ENCODE data around the gene VLDLR.
"Not testable (repeated sequence)": the region's sequence is repeated elsewhere in the genome, so short reads cannot be mapped to it uniquely, and the experiment has no call there.

The VLDLR gene

DNA sequence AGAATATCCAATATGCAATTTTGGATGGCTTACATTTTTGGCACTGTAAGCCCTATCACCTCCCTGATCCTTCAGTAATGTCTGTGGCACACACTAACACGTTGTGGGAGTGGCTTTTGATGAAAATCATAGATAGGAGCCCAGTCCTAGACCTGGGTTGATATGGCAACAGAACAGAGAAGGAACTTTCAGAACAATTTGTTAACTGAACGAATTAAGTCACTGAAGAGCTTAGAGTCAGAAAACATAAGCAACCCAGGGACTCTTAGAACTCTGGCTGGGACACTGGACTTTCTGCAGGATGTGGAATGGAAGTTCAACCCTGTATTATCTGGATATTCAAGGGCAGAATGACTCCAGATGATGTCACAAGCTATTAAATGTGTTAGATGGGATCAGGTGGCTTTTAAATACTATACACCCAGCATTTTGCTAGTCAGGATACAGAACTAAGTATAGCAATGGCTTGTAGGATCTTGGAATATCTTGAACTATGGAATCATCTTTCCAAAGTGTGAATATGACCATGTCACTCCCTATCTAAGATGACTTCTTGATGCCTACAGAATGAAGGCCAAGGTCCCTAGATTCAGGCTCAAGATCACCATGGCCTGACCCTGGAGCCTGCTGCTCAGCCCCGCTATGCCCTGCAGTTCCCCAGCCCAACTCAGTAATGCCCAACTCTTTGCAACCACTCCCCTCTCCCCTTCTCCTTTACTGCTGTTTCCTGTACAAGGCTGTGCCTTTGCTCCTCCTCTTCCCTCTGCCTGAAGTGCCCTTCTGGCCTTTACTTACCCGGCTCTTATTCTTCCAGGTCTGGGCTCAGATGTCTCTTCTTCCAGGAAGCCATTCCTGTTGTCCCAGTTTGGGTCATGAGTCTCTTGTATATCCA lies 42.8 kb downstream of the VLDLR start:
- no peak for DNase-seq

DNA sequence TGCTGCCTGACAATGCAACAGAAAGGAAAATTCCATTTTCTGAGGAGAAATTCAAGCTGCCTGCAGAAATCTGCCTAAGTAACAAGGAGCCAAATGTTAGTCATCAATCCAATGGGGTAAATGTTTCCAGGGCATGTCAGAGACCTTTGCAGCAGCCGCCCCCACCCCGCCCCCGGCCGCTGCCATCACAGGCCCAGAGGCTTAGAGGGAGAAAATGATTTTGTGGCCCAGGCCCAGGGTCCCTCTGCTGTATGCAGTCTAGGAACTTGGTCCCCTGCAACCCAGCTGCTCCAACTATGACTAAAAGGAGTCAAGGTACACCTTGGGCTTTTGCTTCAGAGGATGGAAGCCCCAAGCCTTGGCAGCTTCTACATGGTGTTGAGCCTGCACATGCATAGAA lies 45.0 kb downstream of the VLDLR start:
- no peak for DNase-seq

DNA sequence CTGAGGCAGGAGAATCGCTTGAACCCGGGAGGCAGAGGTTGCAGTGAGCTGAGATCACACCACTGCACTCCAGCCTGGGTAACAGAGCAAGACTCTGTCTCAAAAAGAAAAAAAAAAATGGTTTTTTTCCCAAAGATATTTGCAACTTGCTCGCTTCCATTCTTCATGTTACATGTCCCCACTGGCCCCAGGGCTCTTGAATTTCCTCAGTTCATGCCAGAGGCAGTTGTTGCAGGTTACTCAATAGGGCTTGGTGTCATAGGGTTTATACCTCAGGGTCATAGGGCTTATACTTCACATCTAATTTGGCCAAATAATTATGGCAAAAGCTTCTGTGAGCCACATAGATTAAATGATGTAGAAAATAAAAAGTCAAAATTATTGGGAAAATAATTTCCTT lies 51.6 kb downstream of the VLDLR start:
- no peak for DNase-seq

DNA sequence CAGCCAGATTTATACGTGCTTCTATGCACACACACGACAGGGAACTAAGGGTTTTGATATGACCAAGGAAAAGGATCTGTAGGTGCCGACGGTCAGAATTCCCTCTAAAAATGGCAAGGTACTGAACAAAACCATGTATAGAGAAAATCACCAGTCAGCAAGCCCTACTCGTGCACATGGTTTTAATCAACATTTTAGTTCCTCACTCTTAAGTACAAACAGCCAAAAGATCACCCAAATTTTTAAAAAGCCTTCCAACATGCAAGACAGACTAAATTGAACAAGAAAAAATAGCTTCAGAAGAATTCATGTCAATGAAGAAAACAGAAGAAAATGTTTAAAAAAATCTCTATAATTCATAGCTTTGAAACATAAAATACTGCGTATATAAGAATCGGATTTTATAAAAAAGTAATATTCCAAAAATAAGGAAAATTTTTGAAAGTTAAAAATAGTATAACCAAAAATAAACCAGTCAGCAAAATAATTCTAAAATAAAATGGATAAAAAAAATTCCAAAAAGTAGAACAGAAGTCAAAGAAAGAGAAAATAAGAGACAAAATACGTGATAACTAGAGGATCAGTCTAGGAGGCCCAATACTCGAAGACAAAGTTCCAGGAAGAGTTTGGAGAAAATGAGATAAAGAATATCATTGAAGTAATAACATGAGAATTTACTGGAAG lies 52.7 kb downstream of the VLDLR start:
- no peak for DNase-seq

DNA sequence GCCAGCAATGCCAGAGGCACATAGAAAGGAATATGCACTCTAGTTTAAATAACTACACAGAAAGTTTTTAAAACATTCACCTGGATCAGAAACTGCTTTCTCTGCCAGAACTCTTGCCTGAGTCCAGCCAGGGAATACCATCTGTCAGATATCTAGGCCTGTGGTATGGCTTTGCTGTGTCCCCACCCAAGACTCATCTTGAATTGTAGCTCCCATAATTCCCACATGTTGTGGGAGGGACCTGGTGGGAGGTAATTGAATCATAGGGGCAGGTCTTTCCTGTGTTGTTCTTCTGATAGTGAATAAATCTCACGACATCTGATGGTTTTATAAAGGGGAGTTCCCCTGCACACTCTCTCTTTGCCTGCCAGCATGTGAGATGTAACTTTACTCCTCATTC lies 54.2 kb downstream of the VLDLR start:
- no peak for DNase-seq

DNA sequence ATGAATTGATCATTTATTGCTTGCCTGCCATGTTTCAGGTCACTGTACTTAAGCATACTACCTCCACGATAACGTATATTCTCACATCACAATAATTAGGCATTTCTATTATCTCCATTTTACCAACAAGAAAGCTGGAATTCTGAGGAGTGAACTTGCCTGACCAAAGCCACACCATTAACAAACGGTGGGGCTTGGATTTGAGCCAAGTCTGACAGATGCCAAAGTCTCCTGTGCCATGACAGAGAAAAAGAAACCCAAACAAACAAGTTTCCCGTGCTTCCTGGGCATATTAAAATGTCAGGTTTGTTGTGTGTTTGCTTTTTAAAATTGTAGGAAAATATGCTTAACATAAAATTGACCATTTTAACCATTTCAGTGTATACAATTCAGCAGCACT lies 54.9 kb downstream of the VLDLR start:
- no peak for DNase-seq

DNA sequence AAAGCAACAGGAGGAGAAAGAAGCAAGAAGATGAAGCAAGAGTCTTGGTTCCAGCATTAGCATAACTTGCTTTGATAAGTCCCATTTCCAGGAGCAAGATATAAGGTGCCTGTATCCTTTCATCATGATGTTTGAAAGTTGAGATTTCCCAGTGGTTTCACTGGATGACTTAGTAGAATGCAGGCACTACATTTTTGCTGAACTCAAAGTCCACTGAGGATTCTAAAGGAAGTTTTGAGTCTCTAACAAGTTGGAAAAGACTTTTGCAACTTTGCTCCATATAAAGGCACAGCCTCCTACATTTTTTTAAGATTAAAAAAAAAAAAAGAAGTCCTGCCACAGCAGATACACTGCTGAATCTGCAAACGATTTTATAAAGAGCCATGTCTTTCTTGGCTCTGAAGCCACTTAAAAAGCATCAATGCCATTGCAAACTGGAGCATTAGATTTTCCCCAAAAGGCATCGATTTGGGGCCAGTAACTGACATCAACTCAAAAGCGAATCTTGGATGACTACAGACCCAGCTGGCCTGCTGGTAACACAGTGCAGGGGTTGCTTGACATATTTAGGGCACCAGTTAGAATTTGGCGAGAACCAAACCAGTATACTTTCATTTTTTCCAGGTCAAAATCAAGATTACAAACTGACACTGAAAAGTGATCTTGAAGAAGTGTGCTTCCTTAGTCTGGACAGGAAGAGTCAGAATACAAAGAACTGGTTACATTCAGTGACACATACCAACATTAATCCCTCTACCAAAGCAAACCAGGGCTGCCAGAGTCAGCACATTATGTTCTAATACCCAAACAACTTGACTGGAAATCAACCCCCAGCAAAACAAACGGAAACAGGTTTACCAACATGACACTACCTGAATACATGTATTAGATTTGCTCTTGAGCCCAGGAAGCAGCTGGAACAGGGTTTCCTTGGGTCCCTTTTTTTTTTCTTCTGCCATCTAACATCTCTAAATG lies 56.6 kb downstream of the VLDLR start:
- DNase-seq = no peak

DNA sequence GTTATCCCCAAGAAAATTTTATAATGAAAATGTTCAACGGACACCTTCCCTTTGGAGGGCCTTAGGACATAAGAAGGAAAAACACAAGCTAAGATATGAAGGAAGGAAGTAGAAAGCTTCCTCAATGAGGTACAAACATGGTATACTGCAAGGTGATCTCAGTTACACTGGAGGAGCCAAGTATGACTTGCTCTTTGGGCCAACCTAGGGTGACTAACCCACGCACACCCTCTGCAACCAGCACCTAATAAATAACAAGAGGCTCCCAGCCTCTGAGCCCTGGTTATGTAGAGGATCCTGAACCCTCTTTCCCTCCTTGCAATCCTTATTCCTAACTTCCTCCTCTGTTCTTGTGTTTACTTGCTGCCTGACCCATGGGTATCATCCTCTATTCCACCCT lies 57.4 kb downstream of the VLDLR start:
- no peak for DNase-seq

DNA sequence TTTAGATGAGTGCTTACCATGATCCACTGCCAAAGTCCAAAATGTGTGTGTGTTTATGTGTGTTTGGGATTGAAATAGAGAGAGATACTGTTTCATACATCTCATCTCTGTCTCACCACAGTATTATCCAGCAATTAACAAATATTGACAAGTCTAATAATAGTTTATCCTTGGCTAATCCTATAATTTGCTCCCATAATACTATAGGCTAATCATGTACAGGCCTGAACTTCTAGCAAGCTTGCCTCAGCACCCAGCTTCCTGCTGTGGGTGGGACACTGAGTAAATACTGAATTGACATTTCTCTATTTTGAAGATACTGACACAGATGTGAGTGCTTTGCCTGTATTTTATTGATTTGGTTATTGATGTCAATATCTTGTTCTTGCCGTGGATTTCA lies 60.4 kb downstream of the VLDLR start:
- no peak for DNase-seq

DNA sequence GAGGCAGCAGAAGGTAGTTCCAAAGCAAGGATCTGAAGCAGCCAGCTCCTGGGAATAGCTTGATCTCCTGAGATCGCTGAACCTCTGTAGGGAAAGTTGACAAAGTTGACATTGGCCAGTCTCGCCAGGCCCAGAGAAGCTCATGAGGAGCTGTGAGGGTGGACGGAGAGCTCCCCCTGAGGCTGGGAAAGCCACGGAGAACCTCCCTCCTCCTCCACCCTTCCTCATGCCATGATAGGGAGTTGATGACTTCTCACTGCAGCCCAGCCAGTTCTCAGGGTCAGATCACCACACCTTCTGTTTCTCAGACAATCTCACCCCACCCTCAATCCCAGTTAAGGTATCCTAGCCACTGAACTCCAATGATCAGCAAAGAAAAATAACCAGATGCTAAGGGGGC lies 65.3 kb downstream of the VLDLR start:
- DNase-seq = no peak

DNA sequence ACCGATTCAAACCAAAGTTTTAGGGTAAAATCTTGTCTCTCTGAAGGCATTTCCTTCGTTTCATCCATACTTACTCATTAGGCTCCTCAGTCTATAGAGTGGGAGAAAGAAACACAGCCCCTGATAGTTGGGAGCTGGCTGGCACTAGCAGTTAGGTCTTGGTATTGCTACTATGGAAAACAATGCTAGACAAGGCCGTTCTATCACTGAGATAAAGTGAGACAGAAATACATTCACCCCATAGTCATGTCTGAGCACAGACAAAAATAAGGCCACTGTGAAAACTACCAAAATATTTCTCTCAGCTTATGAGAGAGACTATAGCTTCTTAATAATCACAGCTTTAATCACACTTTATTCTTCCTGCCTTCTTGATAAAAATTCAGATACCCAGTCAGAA lies 67.0 kb downstream of the VLDLR start:
- DNase-seq = no peak

DNA sequence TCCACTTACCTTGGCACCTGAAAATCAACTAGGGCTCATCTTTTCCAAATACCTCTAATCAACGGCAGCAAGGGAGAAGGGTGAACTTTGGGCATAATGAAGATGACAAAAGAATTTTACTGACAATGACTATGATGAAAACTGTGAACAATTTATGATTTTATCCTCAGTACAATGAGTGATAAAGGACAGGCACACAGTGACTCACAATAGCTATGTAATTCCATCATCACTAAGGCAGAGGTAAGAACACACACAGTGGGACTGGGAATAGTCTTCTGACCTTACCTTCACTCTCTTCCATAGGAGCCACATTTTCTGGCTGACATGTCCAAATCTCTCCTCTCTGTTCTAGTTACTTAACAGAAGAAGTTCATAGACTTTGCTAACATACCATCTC lies 69.6 kb downstream of the VLDLR start:
- DNase-seq = no peak

DNA sequence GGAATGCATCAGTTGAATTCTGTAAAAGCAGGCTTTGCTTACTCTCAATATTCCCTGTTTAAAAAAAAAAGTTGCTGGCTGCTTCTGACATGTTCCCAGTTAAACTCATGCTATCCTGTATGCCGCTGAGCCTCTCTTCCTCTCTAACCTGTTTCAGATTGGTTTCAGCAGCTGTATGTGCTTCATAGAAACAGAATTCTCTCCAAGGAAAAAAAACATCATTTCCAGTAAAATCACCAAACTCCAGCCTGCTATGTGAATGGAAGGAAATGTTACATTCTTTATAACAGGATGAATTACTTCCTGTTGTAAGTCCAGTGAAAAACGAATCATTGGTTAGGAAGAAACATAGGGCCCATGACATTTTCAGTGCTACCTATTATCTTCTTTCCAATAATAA lies 70.0 kb downstream of the VLDLR start:
- no peak for DNase-seq

DNA sequence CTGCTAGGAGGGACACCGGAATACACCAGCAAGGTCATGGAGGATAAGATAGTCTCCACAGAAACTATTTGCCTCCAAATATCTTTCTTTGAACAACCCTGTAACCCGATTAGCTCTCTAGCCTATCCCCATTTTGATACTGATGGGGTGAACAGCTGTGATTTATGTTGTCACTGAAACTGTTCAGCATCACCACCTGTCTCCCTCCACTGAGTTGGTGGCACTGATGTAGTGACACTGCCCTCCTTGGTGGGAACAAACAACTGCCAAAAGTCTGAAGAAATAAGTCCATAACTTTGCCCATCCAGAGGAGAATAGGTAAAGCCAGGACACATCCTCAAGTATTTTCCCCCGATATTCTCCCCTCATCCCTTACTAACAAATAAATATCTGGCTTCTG lies 71.5 kb downstream of the VLDLR start:
- no peak for DNase-seq

DNA sequence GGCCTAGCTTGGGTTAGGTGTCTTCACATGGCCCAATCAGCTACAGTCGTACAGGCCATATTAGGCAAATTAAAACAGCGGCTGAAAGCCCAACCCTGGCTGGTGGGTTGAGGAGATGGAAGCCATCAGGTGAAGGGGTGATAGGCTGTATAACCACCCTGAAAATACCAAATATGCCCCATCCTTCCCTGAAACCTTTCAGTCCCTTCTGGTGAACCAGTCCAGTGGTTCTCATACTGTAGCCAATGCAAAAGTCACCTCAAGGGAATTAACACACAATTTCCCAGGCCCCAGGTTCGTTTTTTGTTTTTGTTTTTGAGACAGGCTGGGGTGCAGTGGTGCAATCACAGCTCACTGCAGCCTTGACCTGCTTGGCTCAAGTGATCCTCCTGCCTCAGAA lies 75.9 kb downstream of the VLDLR start:
- no peak for DNase-seq

DNA sequence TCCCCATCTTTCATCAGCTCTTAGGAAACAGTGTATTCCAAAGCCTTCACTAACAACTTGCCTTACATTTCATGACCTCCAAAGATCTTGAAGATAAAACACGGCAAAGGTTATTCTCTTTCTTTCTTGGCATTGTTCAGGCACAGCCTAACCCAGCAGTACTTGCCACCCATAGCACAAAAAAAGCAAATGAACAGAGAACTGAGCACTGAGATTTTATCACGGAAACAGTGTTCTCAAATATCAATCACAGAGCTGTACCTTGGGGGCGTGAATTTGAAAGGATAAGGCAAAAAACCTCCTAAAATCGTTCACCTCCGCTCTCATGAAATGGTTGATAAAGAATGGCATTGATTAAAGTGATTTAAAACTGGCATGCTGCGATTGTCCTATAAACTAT lies 78.8 kb downstream of the VLDLR start:
- no peak for DNase-seq

DNA sequence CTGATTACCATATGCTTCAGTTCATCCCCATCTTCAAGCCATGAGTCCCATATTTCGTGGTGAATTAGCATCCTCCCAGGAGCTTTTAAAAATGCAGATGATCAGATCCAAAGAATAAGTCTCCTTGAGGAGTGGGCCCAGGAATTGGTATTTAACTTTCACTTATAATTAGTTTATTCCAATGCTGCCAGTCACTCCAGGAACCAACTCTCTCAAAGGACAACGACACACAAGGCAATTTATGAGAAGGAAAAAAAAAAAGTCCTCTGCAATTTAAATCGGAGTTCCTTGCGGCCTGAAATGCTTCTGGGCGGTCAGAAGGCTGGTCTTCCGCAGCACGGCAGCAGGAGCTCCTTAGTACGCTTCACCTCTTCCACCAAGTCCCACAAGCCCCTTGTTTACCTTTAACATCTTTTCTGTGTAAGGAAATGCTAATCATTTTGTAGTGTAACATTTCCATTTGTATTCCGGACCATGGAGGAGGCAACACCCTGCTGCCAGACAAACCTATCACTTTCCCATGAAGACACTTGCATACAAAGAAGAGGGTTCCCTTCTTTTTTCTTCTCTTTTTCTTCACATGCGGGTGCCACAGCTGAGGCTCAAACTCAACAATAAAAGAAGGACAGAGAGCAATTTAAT lies 79.4 kb downstream of the VLDLR start:
- DNase-seq = no peak

DNA sequence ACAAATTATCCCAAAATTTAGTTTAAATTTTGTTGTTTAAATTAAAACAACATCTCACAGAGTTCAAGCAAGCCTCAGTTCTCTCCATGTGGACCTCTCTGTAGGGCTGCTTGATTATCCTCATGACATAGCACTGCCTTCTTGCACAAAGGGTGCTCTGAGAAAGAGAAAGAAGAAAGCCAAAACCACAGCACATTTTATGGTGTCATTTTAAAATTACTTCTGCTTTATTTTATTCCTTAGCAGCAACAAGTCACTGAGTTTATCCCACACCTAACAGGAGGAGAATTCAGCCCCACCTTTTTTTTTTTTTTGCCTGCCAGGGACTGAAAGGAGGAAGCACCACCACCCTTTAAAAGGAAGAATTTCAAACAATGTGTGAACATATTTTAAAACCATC lies 82.9 kb downstream of the VLDLR start:
- DNase-seq = no peak

DNA sequence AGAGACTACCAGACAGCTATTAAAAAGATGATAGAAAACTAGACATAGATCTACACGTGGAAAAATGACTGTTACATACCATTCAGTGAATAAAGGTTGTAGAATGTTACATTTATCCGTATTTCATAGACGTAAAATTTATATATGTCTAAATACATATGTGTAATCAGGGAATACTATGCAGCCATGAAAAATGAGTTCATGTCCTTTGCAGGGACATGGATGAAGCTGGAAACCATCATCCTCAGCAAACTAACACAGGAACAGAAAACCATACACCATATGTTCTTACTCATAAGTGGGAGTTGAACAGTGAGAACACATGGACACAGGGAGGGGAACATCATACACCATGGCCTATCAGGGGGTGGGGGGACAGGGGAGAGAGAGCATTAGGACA lies 85.7 kb downstream of the VLDLR start:
- not testable (repeated sequence) for DNase-seq
